EL (cell line): ENCODE measurements around the gene ENDOG.
"Not testable (repeated sequence)": the region's sequence is repeated elsewhere in the genome, so short reads cannot be mapped to it uniquely, and the experiment has no call there.

Experiments
- DNase-seq: peaks from one replicate; pipeline ENCODE4 v3.0.0-alpha.2; 2016

The ENDOG gene

DNA sequence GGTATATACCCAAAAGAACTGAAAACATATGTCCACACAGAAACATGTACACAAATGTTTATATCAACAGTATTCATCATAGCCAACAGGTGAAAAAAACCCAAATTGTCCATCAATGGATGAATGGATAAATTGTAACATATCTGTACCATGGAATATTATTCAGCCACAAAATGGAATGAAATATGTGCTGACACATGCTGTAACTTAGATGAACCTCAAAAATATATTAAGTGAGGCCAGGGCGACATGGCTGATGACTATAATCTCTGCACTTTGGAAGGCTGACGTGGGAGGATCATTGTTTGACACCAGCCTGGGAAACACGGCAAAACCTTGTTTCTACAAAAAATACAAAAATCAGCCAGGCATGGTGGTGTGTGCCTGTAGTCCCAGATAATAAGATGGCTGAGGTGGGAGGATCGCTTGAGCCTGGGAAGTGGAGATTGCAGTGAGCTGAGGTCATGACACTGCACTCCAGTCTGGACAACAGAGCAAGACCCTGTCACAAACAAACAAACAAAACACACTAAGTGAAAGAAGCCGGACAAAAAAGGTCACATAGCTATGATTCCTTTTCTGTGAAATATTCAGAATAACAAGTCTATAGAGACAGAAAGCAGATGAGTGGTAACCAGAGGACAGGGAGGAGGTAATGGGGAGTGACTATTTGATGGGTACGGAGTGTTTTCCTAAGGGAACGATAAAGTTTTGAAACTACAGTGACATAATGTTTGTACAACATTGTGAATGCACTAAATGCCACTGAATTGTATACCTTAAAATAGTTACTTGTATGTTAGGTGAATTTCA, 52.0 kb downstream of the ENDOG start:
- no peak for DNase-seq

DNA sequence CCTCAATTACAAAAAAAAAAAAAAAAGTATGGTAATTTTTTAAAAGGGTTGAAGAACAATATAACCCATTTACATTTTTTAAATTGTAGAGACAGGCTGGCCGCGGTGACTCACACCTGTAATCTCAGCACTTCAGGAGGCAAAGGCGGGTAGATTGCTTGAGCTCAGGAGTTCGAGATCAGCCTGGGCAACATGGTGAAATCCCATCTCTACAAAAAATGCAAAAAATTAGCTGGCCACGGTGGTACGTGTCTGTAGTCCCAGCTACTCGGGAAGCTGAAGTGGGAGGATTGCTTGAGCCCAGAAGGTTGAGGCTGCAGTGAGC, 52.6 kb downstream of the ENDOG start:
- not testable (repeated sequence) for DNase-seq
